Breast epithelium (tissue), 4 donors: ENCODE results near the gene GJD2. TPM values are rescaled to one million over a fixed set of nuclear protein-coding genes. Genes with fewer than 3 reads are reported as not detected.

Experiments used
- DNase-seq, 2 donors: peaks; one replicate each; pipeline ENCODE4 v3.0.0-alpha.2; 2019; ENCODE audit warnings: low spot score in 2 of 2
- H3K27ac ChIP-seq, 2 donors: fragments of 200-600 bp; sonication (generic) in 1 of 2; one replicate each; pipeline ENCODE4 v1.5.1; 2016 to 2019; ENCODE audit warnings: mild to moderate bottlenecking in 1 of 2
- H3K27me3 ChIP-seq, 2 donors: fragments of 200-600 bp; sonication (generic) in 1 of 2; one replicate each; pipeline versions ENCODE4 v1.5.1 to v1.6.0; 2017 to 2019; ENCODE audit warnings: control low read depth in 1 of 2, mild to moderate bottlenecking in 1 of 2
- H3K36me3 ChIP-seq: fragments of 200-600 bp; one replicate; pipeline ENCODE4 v1.5.1; 2019
- H3K4me1 ChIP-seq, 2 donors: fragments of 200-600 bp; sonication (generic); one replicate each; pipeline ENCODE4 v1.5.1; 2016 to 2019; ENCODE audit warnings: control low read depth in 1 of 2
- H3K4me3 ChIP-seq, 3 donors: fragments of 200-600 bp; sonication (generic); 1 replicate in 2 of 3; 2 replicates in 1 of 3; pipeline ENCODE4 v1.5.1; 2016 to 2019; ENCODE audit warnings: mild to moderate bottlenecking in 3 of 3, moderate library complexity in 2 of 3
- H3K9me3 ChIP-seq, 2 donors: fragments of 200-600 bp; sonication (generic) in 1 of 2; one replicate each; pipeline ENCODE4 v1.5.1; 2016 to 2019; ENCODE audit warnings: control low read depth in 1 of 2
- CTCF ChIP-seq, 3 donors: fragments of 450-650 bp; IDR thresholded peaks; one replicate each; pipeline ENCODE4 v1.5.1; 2016 to 2017; ENCODE audit warnings: antibody characterized with exemption in 3 of 3, mild to moderate bottlenecking in 3 of 3, moderate library complexity in 3 of 3
- POLR2A ChIP-seq: fragments of 450-650 bp; IDR thresholded peaks from one replicate; pipeline ENCODE4 v1.6.1; 2016; ENCODE audit warnings: antibody characterized with exemption, mild to moderate bottlenecking, moderate library complexity
- POLR2AphosphoS5 ChIP-seq, 3 donors: sonication (generic); formaldehyde crosslinking; IDR thresholded peaks; one replicate each; pipeline ENCODE4 v1.6.1; 2017; ENCODE audit warnings: antibody characterized with exemption in 3 of 3
- intact Hi-C: fragments of 100-400 bp; cut with DNase I; formaldehyde crosslinking; loops from one replicate; pipeline ENCODE4 v1.15.1; 2023; ENCODE audit warnings: low total_unique reads
- total RNA-seq, 3 donors: library from RNA; depleted of rRNA; stranded (reverse); fragments of >200 nt; gene quantifications; one replicate each; pipeline ENCODE4 v1.1.0, GENCODE V29; 2016

GJD2 gene
- total RNA-seq, 3 donors from 2014 or later = not detected

- Histone ChIP-seq H3K4me3 (no peak overlapping the region), H3K9me3 (no peaks in the 10 kb centered on the region), H3K4me1 (no peaks in the 10 kb centered on the region), H3K27ac (no peak overlapping the region), H3K36me3 (no peaks in the 10 kb centered on the region), H3K27me3 (peaks cover 4 to 52% of the 10 kb centered on the region in 2 donors)
- DNase-seq = no peak
- TF ChIP-seq POLR2AphosphoS5 (IDR thresholded peaks at IDR 0.05) (no peak), CTCF (IDR thresholded peaks at IDR 0.05) (no peak), POLR2A (no peak)
- intact Hi-C loops = no loop called here
Measured at GRCh38 chr15:34793901-34794300, 39.1 kb upstream of the GJD2 start.

DNA sequence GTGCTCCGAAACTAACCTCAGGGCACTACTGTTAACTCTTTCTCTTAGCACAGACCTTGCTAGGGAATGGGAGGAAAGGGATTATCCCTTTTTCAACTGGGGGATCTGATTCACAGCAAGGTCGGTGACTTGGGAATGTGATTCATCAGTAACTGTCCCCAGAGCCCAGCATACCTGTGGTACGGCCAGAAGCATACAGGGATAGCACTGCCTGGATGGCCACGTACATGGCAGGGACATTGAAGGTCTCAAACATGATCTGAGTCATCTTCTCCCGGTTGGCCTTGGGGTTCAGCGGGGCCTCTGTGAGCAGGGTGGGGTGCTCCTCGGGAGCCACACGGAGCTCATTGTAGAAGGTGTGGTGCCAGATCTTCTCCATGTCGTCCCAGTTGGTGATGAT lies 38.3 kb upstream of the GJD2 start:
- Histone ChIP-seq H3K27ac (no peak overlapping the region), H3K36me3 (no peaks in the 10 kb centered on the region), H3K4me1 (no peaks in the 10 kb centered on the region), H3K27me3 (peaks cover 4 to 53% of the 10 kb centered on the region in 2 donors), H3K4me3 (no peak overlapping the region), H3K9me3 (no peaks in the 10 kb centered on the region)
- no peak for TF ChIP-seq CTCF (IDR thresholded peaks at IDR 0.05)
- no peak for TF ChIP-seq POLR2AphosphoS5 (IDR thresholded peaks at IDR 0.05)
- no peak for TF ChIP-seq POLR2A
- intact Hi-C loops = no loop called here
- no peak for DNase-seq

GRCh38 chr15:34791701-34792100 lies 36.9 kb upstream of the GJD2 start:
- intact Hi-C loops = no loop called here
- Histone ChIP-seq H3K27me3 (peaks cover 4 to 50% of the 10 kb centered on the region in 2 donors), H3K9me3 (no peaks in the 10 kb centered on the region), H3K4me1 (no peaks in the 10 kb centered on the region), H3K27ac (no peak overlapping the region), H3K4me3 (no peak overlapping the region), H3K36me3 (no peaks in the 10 kb centered on the region)
- TF ChIP-seq CTCF (IDR thresholded peaks at IDR 0.05) (no peak), POLR2AphosphoS5 (IDR thresholded peaks at IDR 0.05) (no peak), POLR2A (no peak)
- DNase-seq = no peak

DNA sequence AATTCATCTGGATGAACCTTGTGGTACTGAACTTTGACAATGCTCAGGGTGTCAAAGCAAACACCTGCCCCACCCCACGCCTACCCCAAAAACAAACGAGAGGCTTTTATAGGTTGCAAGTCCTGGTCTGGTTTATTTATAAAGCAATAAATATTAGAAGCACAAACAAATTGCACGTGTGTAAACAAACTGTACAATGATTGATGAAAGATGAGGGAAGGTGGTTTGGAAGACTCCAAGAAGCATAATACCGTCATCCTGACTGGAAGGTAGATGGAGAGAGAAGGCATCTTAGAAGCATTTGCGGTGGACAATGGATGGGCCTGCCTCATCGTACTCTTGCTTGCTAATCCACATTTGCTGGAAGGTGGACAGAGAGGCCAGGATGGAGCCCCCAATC lies 35.3 kb upstream of the GJD2 start:
- Histone ChIP-seq H3K4me3 (no peak overlapping the region), H3K9me3 (no peaks in the 10 kb centered on the region)
- no peak for TF ChIP-seq POLR2AphosphoS5 (IDR thresholded peaks at IDR 0.05)
- TF ChIP-seq POLR2A = no peak
- no peak for TF ChIP-seq CTCF (IDR thresholded peaks at IDR 0.05)

GRCh38 chr15:34789326-34789725 lies 34.5 kb upstream of the GJD2 start:
- Histone ChIP-seq H3K4me1 (no peaks in the 10 kb centered on the region), H3K27me3 (peaks cover 0 to 29% of the 10 kb centered on the region in 2 donors), H3K9me3 (no peaks in the 10 kb centered on the region), H3K36me3 (no peaks in the 10 kb centered on the region), H3K4me3 (no peak overlapping the region), H3K27ac (no peak overlapping the region)
- no peak for DNase-seq
- intact Hi-C loops = no loop called here
- no peak for TF ChIP-seq POLR2AphosphoS5 (IDR thresholded peaks at IDR 0.05)
- TF ChIP-seq POLR2A = no peak
- no peak for TF ChIP-seq CTCF (IDR thresholded peaks at IDR 0.05)

More for the DNA sequence above, 35.3 kb upstream of the GJD2 start:
- H3K27me3 ChIP-seq = peaks cover 0 to 37% of the 10 kb centered on the region in 2 donors
- intact Hi-C loops = no loop called here
- H3K4me1 ChIP-seq = no peaks in the 10 kb centered on the region
- H3K27ac ChIP-seq = no peak overlapping the region
- H3K36me3 ChIP-seq = no peaks in the 10 kb centered on the region
- no peak for DNase-seq
